ENCODE measurements around the gene GSTK1.

- TF ChIP-seq SMARCA4 (IDR thresholded peaks at IDR 0.05) (no peak), CREB5 (CRISPR knock-in tag; IDR thresholded peaks at IDR 0.05) (no peak), ZSCAN29 (IDR thresholded peaks at IDR 0.05) (no peak), CTCF (IDR thresholded peaks at IDR 0.05 in 2 of 3, conservative IDR thresholded peaks at IDR 0.05 in 1 of 3; ENCODE audit: insufficient read depth in 2 of 3, low read depth in 1 of 3, low read length in 3 of 3) (no peak), SAFB2 (IDR thresholded peaks at IDR 0.05; ENCODE audit: borderline replicate concordance, low read depth, low read length, severe bottlenecking) (no peak), NFYB (IDR thresholded peaks at IDR 0.05; ENCODE audit: extremely low read depth, insufficient read length) (no peak), HOMEZ (CRISPR knock-in tag; IDR thresholded peaks at IDR 0.05) (no peak), EZH2 (IDR thresholded peaks at IDR 0.05; ENCODE audit: borderline replicate concordance, low read depth, low read length) (no peak), CSDE1 (IDR thresholded peaks at IDR 0.05) (no peak), TAL1 (IDR thresholded peaks at IDR 0.05) (no peak), TRIM24 (IDR thresholded peaks at IDR 0.05) (no peak), TAF1 (IDR thresholded peaks at IDR 0.05; ENCODE audit: control insufficient read depth, extremely low read depth, insufficient read depth, low read length, severe bottlenecking) (no peak), FOXK2 (conservative IDR thresholded peaks at IDR 0.05 in 1 of 2, IDR thresholded peaks at IDR 0.05 in 1 of 2; ENCODE audit: low read depth in 2 of 2) (no peak)
These were observed 47.1 kb upstream of the GSTK1 start for GRCh38 chr7:143216151-143216550.

Measured in K562 (cell line).